AG09319 (cell line): ENCODE measurements around the gene OR2K2.
"Not testable (repeated sequence)": the region's sequence is repeated elsewhere in the genome, so short reads cannot be mapped to it uniquely, and the experiment has no call there.

Experiments used
- DNase-seq: peaks from one replicate; pipeline ENCODE4 v3.0.0-alpha.2; 2010; ENCODE audit warnings: low read depth; ENCODE audit errors: extremely low read depth
- TF ChIP-seq, protein P1 (sequence below): IDR thresholded peaks from 2 replicates; pipeline ENCODE4 v1.5.1; 2011; ENCODE audit warnings: low read depth, mild to moderate bottlenecking, inconsistent platforms, low read length, moderate library complexity

Gene OR2K2

DNA sequence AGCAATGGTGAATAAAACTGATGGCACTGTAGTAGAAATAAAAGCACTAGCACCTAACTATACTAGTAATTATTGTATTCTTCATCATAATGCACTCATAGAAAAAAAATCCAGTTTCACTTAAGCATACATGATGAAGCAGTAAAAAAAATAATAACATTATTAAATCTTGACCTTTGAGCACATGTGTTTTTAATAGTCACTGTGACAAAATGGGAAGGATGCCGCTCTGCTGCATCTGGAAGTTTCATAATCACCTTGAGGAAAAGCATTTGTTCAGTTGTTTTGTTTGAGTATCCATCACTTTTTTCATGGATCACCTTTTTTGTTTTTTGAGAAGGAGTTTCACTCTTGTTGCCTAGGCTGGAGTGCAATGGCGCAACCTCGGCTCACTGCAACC lies 13.2 kb downstream of the OR2K2 start:
- TF ChIP-seq, protein P1, sequence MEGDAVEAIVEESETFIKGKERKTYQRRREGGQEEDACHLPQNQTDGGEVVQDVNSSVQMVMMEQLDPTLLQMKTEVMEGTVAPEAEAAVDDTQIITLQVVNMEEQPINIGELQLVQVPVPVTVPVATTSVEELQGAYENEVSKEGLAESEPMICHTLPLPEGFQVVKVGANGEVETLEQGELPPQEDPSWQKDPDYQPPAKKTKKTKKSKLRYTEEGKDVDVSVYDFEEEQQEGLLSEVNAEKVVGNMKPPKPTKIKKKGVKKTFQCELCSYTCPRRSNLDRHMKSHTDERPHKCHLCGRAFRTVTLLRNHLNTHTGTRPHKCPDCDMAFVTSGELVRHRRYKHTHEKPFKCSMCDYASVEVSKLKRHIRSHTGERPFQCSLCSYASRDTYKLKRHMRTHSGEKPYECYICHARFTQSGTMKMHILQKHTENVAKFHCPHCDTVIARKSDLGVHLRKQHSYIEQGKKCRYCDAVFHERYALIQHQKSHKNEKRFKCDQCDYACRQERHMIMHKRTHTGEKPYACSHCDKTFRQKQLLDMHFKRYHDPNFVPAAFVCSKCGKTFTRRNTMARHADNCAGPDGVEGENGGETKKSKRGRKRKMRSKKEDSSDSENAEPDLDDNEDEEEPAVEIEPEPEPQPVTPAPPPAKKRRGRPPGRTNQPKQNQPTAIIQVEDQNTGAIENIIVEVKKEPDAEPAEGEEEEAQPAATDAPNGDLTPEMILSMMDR: no peak

DNA sequence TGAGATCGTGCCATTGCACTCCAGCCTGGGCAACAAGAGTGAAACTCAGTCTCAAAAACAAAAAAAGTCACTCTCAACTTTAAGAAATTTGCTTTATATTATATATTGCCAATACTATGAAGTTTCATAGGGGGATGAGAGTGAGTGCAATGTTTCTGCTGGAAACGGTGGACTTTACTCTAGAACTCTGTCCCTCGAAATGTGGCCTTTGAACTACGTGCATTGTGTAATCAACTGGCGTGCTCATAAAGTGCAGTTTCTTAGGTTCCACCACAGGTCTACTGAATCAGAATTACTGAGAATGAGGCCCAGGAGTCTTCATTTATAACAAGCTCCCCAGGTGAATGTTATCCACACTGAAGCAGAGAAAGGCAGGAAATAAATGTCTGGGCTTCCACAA lies 24.1 kb downstream of the OR2K2 start:
- TF ChIP-seq, protein P1: no peak
- DNase-seq: no peak

More for the DNA sequence above, 13.2 kb downstream of the OR2K2 start:
- DNase-seq: peak; percentile 49

DNA sequence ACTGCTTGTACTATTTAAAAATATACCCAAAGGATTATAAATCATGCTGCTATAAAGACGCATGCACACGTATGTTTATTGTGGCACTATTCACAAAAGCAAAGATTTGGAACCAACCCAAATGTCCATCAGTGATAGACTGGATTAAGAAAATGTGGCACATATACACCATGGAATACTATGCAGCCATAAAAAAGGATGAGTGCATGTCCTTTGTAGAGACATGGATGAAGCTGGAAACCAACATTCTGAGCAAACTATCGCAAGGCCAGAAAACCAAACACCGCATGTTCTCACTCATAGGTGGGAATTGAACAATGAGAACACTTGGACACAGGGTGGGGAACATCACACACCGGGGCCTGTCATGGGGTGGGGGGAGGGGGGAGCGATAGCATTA lies 26.0 kb downstream of the OR2K2 start:
- DNase-seq: not testable (repeated sequence)

DNA sequence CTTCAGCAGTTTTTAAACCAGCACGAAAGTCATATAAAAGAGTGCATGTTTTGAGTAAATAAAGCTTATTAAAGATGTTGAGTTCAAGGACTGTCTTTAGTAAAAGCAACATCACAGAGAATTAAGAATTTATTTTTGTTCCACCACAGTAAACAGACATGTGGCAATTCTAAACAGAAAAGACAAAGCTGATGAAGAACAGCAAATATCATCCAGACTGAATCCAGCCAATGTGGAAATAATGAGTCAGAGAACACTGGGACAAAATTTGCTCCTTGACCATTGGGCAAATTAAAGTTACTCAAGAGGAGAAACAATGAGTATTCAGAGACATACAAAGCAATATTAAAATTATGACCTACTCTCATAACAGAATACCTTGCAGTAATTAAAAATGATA lies 28.8 kb downstream of the OR2K2 start:
- DNase-seq: peak; percentile 59
- TF ChIP-seq, protein P1: no peak

DNA sequence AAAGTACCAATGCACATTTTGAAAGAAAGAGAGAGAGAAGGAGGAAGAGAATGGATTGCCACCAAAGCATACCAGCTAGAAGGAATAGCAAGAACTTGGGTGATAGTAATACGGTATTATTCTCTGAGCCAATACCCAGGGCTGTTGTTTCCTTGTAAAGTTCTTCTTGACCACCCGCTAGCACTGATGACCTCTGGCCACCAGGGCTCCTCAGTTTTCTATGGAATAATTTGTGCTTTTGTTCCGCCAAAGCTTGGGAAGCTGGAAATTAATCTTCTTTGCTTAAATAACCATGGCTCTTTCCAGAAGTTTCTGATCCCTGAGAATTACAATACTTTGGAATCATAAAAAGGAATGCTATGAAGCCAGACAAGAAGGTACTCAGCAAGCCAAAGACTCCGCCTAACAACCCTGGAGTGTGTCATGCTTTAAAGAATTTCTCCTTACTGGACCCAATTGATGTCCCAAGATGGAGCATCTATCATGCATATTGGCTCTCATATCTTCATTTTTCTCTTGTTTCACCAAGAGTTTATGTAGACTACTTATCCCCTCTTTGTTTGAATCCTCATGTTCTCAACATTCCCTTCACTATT lies 29.8 kb downstream of the OR2K2 start:
- DNase-seq: no peak
- TF ChIP-seq, protein P1: no peak

DNA sequence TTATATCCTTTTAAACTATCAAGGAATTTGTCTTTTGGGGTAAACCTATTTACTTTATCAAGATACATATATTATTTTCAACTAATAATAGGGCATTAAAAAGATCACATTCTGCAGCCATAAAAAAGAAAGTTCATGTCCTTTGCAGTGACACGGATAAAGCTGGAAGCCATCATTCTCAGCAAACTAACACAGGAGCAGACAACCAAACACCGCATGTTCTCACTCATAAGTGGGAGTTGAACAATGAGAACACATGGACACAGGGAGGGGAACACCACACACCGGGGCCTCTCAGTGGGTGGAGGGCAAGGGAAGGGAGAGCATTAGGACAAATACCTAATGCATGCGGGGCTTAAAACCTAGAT lies 30.4 kb downstream of the OR2K2 start:
- not testable (repeated sequence) for DNase-seq

DNA sequence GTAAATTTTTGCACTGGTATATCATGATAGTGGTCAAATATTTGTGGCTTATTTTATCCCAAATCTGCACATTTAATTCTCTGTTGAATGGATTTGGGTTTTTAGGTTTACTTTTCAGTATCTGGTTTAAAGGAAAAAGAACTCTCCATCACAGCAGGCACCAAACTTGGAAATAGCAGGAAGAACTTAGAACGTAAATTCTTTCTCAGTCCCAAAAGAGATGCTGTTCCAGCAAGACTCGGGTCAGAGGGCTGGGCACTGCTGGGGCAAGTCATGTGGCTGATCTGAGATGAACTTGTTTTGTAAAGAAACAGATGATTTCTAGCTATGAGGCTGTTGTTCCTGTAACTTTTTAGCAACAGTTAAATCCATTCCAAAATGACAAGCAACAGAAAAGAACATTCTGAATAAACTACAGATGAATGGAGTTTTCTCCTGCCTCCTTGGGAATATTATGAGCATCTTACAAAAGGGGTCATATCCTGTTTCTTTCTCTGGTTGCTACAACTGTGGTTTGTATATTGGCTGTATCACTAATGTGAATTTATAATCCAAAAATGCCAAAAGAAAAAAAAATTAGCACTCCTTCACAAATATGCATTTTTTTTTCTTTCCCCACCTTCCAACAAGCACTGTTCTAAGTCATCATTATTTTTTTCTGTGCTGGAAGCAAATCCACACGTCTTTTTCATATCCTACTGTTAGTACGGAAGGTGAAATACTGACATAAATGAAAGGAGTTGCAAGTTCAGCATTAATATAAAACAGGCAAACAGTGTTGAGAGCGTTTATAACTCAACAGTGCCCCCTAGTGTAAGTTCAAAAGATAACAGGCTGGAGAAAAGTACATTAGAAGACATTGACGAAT lies 31.1 kb downstream of the OR2K2 start:
- DNase-seq: peak; percentile 61

DNA sequence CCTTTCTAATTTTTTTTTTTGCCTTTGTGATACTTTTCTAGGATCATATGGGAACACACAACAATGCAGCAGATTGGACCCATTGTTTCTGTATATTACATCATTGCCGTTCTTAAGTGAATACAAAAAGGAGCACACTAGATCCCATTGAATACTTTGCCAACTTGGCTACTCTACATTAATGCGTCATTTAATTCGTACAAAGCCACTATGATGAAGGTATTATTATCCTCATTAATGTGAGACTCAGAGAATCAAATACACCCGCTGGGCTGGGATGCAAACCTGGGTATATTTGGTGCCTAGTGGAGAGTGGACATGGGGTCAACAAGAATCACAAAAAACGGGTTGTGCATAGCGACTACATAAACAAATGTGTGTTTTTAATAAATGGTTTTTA lies 31.9 kb downstream of the OR2K2 start:
- TF ChIP-seq, protein P1: no peak
- DNase-seq: no peak

More for the DNA sequence above, 31.1 kb downstream of the OR2K2 start:
- TF ChIP-seq, protein P1: peak; percentile 52
